HEK293T (cell line): ENCODE data around the gene RGS11.
"Not testable (repeated sequence)": the region's sequence is repeated elsewhere in the genome, so short reads cannot be mapped to it uniquely, and the experiment has no call there.

Source experiments
- CTCF ChIA-PET: fragments of 350-600 bp; formaldehyde crosslinking; extraction: SDS; loops from one replicate; lab custom pipeline; 2021; ENCODE audit warnings: antibody characterized with exemption, inconsistent platforms; lab: Yijun Ruan, JAX
- POLR2A ChIA-PET: fragments of 350-600 bp; formaldehyde crosslinking; extraction: SDS; loops from one replicate; lab custom pipeline; 2020; ENCODE audit warnings: antibody characterized with exemption, inconsistent platforms; lab: Yijun Ruan, JAX
- DNase-seq: peaks from one replicate; pipeline ENCODE4 v3.0.0; 2012; ENCODE audit warnings: mixed read lengths; ENCODE audit errors: extremely low spot score
- ARNT ChIP-seq: fragments of 450-650 bp; IDR thresholded peaks from 2 replicates; pipeline ENCODE4 v1.6.1; 2017; ENCODE audit warnings: mild to moderate bottlenecking
- BHLHE40 ChIP-seq: fragments of 450-650 bp; IDR thresholded peaks from 2 replicates; pipeline ENCODE4 v1.6.1; 2016; ENCODE audit warnings: mild to moderate bottlenecking, moderate library complexity, borderline replicate concordance
- CTBP1 ChIP-seq: fragments of 450-650 bp; IDR thresholded peaks from 2 replicates; pipeline ENCODE4 v1.6.1; 2016; ENCODE audit warnings: borderline replicate concordance
- ELF4 ChIP-seq: fragments of 450-650 bp; IDR thresholded peaks from 2 replicates; pipeline ENCODE4 v1.6.1; 2017; ENCODE audit warnings: antibody characterized with exemption
- FOXA1 ChIP-seq: fragments of 450-650 bp; IDR thresholded peaks from 2 replicates; pipeline ENCODE4 v1.6.1; 2016; ENCODE audit warnings: mild to moderate bottlenecking
- FOXK2 ChIP-seq: fragments of 450-650 bp; IDR thresholded peaks from 2 replicates; pipeline ENCODE4 v1.6.1; 2016; ENCODE audit warnings: mild to moderate bottlenecking
- FOXM1 ChIP-seq: fragments of 450-650 bp; IDR thresholded peaks from 2 replicates; pipeline ENCODE4 v1.6.1; 2017; ENCODE audit warnings: mild to moderate bottlenecking, borderline replicate concordance
- HDGF ChIP-seq: fragments of 450-650 bp; IDR thresholded peaks from 2 replicates; pipeline ENCODE4 v1.6.1; 2017; ENCODE audit warnings: antibody characterized with exemption, borderline replicate concordance
- L3MBTL2 ChIP-seq: fragments of 450-650 bp; conservative IDR thresholded peaks from 2 replicates; pipeline ENCODE4 v1.6.1; 2016; ENCODE audit warnings: mild to moderate bottlenecking
- LEF1 ChIP-seq: fragments of 450-650 bp; IDR thresholded peaks from 2 replicates; pipeline ENCODE4 v1.6.1; 2017; ENCODE audit warnings: mild to moderate bottlenecking, borderline replicate concordance
- NFRKB ChIP-seq: fragments of 450-650 bp; IDR thresholded peaks from 2 replicates; pipeline ENCODE4 v1.6.1; 2016; ENCODE audit warnings: mild to moderate bottlenecking, moderate library complexity
- SP1 ChIP-seq: fragments of 450-650 bp; IDR thresholded peaks from 2 replicates; pipeline ENCODE4 v1.6.1; 2017
- SUZ12 ChIP-seq: fragments of 450-650 bp; IDR thresholded peaks from 2 replicates; pipeline ENCODE4 v1.6.1; 2016; ENCODE audit warnings: mild to moderate bottlenecking
- TARDBP ChIP-seq: fragments of 450-650 bp; IDR thresholded peaks from 2 replicates; pipeline ENCODE4 v1.6.1; 2016
- ZNF384 ChIP-seq: fragments of 450-650 bp; IDR thresholded peaks from 2 replicates; pipeline ENCODE4 v1.6.1; 2016
- TF ChIP-seq, protein P1 (sequence below): fragments of 450-650 bp; IDR thresholded peaks from 2 replicates; pipeline ENCODE4 v1.6.1; 2016

The RGS11 gene

GRCh38 chr16:270381-271255 lies 5.1 kb downstream of the RGS11 start:
- no peak for DNase-seq
- CTCF ChIA-PET: interaction anchor here (0.6 kb wide), 1 partner anchor 29 kb away, joined by 4 read pairs; no protein-coding TSS in a partner anchor
- POLR2A ChIA-PET: no interaction called here
- TF ChIP-seq ELF4 (no peak), HDGF (no peak), L3MBTL2 (no peak), NFRKB (no peak), ARNT (no peak), FOXK2 (no peak), FOXM1 (no peak)

DNA sequence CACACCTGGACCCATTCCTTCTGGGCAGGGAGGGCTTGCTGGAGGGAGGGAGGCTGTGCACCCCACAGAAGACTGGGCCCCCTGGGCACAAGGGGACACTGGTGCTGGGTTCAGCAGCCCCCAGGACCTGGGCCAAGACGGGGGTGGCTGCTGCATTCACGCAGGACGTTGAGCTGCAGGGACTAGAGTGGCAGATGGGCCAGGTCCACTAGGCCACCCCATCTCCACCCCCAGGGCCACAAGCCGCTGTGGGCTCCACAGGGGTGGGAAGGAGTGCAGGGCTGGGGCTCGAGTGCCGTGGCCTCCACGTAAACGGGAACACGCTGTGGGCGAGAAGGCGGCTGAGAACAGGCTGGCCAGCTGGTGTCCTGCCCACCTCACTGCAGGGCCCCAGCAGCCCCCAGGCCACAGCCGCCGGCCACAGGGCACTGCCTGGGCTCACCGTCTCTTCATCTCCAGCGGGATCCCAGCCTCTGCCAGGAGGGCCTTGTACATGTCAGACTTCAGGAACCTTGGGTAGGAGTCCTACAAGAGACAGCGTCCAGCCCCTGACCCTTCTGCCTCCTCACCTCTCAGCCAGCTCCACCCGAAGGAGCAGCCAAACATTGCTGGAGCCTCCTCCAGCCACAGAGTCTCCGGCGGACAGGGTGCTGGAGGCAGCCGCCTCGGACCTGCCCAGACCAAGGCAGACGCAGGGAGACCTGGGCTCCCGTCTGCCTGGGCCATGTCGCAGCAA lies 6.5 kb downstream of the RGS11 start:
- ChIA-PET POLR2A (no interaction called here), CTCF (interaction anchor here (0.6 kb wide), 1 partner anchor 28 kb away, joined by 4 read pairs; no protein-coding TSS in a partner anchor)
- no peak for DNase-seq
- TF ChIP-seq LEF1 (no peak), NFRKB (no peak), SUZ12 (no peak), ARNT (no peak), FOXA1 (no peak), ZNF384 (no peak), TARDBP (no peak), L3MBTL2 (no peak), SP1 (no peak), CTBP1 (no peak), HDGF (no peak), FOXK2 (no peak)
- TF ChIP-seq, protein P1, sequence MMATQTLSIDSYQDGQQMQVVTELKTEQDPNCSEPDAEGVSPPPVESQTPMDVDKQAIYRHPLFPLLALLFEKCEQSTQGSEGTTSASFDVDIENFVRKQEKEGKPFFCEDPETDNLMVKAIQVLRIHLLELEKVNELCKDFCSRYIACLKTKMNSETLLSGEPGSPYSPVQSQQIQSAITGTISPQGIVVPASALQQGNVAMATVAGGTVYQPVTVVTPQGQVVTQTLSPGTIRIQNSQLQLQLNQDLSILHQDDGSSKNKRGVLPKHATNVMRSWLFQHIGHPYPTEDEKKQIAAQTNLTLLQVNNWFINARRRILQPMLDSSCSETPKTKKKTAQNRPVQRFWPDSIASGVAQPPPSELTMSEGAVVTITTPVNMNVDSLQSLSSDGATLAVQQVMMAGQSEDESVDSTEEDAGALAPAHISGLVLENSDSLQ: no peak

DNA sequence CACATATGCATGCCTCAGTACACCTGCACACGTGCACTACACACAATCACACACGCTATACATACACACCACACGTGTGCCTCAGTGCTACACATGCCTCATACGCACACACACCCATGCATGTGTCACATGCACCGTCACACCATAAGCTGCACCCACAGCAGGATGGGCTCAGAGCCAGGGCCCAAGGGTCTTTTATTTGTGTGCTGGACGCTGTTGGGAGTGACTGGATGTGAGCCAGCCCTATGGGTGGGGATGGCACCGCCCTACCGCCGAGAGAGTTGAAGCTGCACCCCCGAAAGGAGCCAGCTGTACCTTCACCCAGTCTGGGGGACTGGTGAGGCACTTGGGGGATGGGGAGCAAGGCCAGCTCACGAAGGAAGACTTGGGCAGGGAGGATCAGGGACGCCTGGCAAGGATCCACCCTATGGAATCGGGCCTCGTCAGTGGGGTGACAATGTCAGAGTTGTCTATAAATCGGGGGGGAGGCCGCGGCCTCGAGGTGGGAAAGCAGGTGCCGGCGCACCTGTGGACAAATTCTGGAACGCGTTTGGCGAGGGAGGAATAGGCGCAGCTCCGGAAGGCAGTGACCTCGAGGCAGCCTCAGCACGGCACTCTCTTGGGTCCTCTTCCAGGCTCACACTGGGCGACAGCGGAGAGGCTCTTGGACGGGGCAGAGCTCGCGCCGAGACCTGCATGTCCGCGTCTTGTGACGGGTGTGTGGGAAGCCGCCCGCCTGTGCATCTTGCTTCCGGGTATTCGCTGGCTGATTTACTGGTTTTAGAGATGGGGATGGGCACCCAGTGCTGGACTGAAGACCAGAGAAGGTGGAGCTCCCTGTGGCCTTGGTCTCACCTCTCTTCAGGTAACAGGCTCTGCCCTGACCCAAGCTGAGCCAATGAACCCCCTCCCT lies 7.3 kb downstream of the RGS11 start:
- POLR2A ChIA-PET: no interaction called here
- no peak for DNase-seq
- CTCF ChIA-PET: no interaction called here
- no peak for TF ChIP-seq TARDBP
- TF ChIP-seq, protein P1: no peak
- TF ChIP-seq FOXA1: no peak
- TF ChIP-seq SP1: no peak
- no peak for TF ChIP-seq LEF1
- TF ChIP-seq FOXK2: no peak
- TF ChIP-seq HDGF: no peak
- no peak for TF ChIP-seq SUZ12
- no peak for TF ChIP-seq CTBP1
- TF ChIP-seq ELF4: no peak
- no peak for TF ChIP-seq BHLHE40

DNA sequence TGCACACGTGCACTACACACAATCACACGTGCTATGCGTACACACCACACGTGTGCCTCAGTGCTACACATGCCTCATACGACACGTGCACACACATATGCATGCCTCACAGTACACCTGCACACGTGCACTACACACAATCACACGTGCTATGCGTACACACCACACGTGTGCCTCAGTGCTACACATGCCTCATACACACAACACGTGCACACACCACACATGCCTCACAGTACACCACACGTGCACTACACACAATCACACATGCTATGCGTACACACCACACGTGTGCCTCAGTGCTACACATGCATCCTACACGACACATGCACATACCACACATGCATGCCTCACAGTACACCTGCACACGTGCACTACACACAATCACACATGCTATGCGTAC lies 8.2 kb downstream of the RGS11 start:
- CTCF ChIA-PET, DNase-seq, POLR2A ChIA-PET: not testable (repeated sequence)

DNA sequence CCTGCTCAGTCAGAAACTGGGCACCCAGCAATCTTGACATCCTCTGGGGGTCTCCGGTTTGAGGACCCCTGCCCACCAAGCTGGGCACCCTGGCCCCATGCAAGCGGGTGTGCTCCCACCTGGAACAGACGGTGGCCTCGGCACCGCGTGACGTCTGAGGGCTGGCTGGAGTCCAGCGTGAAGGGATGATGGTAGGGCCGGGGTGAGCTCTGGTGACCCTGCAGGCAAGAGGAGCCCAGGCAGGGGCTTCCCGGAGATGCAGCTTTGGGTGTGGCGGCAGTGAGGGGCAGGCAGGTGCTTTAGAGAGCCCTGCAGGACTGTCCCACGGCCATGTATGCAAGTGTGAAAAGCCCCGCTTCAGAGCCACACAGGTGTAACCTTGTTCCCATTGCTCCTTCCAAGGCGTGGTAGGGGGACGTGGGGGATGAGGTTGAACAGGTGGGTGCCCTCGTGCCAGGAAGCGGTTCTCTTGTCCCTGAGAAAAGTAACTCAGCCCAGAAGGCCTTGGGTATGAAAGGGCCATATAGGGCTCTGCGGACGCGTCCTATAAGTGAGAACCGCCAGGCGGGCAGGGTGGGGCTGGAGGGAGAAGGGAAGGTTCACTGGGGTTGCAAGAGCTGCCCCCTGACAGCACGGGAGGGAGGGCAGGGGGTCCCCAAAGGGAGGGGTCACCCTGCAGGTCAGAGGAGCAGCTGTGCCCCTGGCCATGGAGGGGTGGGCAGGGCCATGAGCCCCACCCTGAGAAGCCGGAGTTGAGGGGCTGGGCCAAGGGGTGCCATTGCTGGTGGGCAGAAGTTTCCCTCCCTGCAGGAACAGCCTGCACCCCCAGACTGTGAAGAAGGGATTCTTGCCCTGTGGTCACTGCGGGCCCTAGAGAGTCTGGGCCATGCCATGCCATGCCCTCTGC lies 9.2 kb downstream of the RGS11 start:
- no peak for TF ChIP-seq NFRKB
- TF ChIP-seq FOXA1: no peak
- TF ChIP-seq FOXK2: no peak
- TF ChIP-seq ZNF384: no peak
- TF ChIP-seq LEF1: no peak
- no peak for TF ChIP-seq TARDBP
- TF ChIP-seq HDGF: no peak
- no peak for TF ChIP-seq L3MBTL2
- TF ChIP-seq SP1: no peak
- no peak for TF ChIP-seq FOXM1
- no peak for TF ChIP-seq BHLHE40
- TF ChIP-seq, protein P1: no peak
- TF ChIP-seq CTBP1: no peak
- TF ChIP-seq ARNT: no peak
- TF ChIP-seq ELF4: no peak
- no peak for TF ChIP-seq SUZ12
- no peak for DNase-seq
- CTCF ChIA-PET: no interaction called here
- POLR2A ChIA-PET: no interaction called here
